ENCODE results near the gene TTLL11.

GRCh38 chr9:121825031-121825691 lies 267.9 kb downstream of the TTLL11 start:
- no peak for TF ChIP-seq EP300 (IDR thresholded peaks at IDR 0.05; ENCODE audit: borderline replicate concordance in 1 of 2, low read depth in 1 of 2, low read length in 1 of 2)
- TF ChIP-seq CTCF (IDR thresholded peaks at IDR 0.05), result no peak
- TF ChIP-seq GABPA (IDR thresholded peaks at IDR 0.05; ENCODE audit: low read depth), result no peak
- TF ChIP-seq REST (IDR thresholded peaks at IDR 0.05; ENCODE audit: low read depth, low read length), result no peak
- TF ChIP-seq YY1 (IDR thresholded peaks at IDR 0.05; ENCODE audit: low read depth), result no peak

All from SK-N-SH (cell line).